Measurements from ENCODE around the gene PTRHD1. TPM values are rescaled to one million over a fixed set of nuclear protein-coding genes. Genes with fewer than 3 reads are reported as not detected.
A peak's percentile ranks its signal among the peaks of the same experiment; 100 is the strongest.

Gene PTRHD1
- total and polyA plus RNA-seq, 2 of the 8 experiments (the other 6 are each of a cell fraction or from before 2014, with no cell fraction given): 46.2 to 91.9 TPM

DNA sequence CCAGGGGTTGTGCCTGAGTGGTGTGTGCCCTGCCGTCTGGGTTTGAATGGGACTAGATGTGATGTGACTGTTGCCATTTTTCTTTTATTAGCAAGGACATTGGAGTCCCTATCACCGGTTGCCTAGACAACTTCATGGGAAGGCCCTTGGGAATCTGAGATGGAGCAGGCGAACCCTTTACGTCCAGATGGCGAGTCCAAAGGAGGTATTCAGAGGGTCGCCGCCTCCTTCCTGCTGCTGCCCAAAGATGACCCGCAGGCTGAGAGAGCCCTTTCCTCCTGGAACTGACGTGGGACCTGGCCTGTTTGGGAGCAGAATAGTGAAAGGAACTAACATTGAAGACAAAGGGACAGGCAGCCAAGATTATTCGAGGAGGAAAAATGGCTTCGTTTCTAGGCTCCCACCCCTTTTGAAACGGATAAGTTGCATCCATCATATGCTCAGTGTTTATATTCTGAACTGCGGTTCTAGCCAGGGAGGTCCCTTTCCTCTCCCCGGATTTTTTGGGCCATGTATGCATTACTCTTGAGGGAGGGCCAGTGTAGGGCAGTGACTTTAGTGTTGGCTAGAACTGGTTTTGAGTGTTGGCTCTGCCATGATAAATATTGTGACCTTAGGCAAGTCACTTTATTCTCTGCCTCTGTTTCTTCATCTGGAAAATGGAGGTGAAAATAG is 707 bp upstream of the PTRHD1 start:
- H2BK20ac ChIP-seq (ENCODE audit: low read length): no peak overlapping the region
- H3K23me2 ChIP-seq (ENCODE audit: low read depth, low read length): peaks cover 8% of the 10 kb centered on the region; the same call in 1 of the 2 replicates
- no peak for TF ChIP-seq SIX5 (IDR thresholded peaks at IDR 0.05; ENCODE audit: low read depth, low read length)
- TF ChIP-seq SAP30 (IDR thresholded peaks at IDR 0.05; ENCODE audit: insufficient read depth, insufficient replicate concordance, low read length): peak; percentile 96
- H2BK15ac ChIP-seq (ENCODE audit: low read length): no peak overlapping the region
- peaks cover 12% of the 10 kb centered on the region for H3K79me1 ChIP-seq (ENCODE audit: low read depth, low read length)
- peak overlapping the region; percentile 100; the same call in 1 of the 2 replicates for H4K8ac ChIP-seq (ENCODE audit: extremely low read depth, insufficient read depth, low read length)
- no peaks in the 10 kb centered on the region for H3K9me3 ChIP-seq (ENCODE audit: insufficient read depth in 2 of 2, low read depth in 1 of 2, low read length in 1 of 2)
- peak overlapping the region; percentile 88 to 93 for H3K4me2 ChIP-seq (ENCODE audit: insufficient read depth in 1 of 2, low read depth in 2 of 2, low read length in 2 of 2)
- no peak overlapping the region for H2BK120ac ChIP-seq (replicated peaks; ENCODE audit: low read depth, low read length)
- H3K36me3 ChIP-seq (ENCODE audit: control insufficient read depth in 2 of 4, insufficient read depth in 4 of 4, low read length in 3 of 4): peaks cover 2 to 29% (median 11%) of the 10 kb centered on the region in 4 experiments; a peak in 5 of 8 replicates
- peaks cover 0 to 5% of the 10 kb centered on the region in 2 experiments for H4K20me1 ChIP-seq (replicated peaks in 1 of 2; ENCODE audit: control insufficient read depth in 1 of 2, insufficient read depth in 2 of 2, low read length in 2 of 2)
- H4K91ac ChIP-seq (replicated peaks; ENCODE audit: insufficient read length, low read length): peak overlapping the region; percentile 12
- H3K23ac ChIP-seq (ENCODE audit: insufficient read length): no peak overlapping the region
- H3K18ac ChIP-seq (ENCODE audit: extremely low read depth, low read length): peak overlapping the region; percentile 17; the same call in 1 of the 2 replicates
- H3K4me1 ChIP-seq (replicated peaks in 1 of 4; ENCODE audit: control insufficient read depth in 3 of 4, insufficient read depth in 4 of 4, low read length in 3 of 4): peaks cover 0 to 7% (median 6%) of the 10 kb centered on the region in 4 experiments; a peak in 4 of 7 replicates
- no peaks in the 10 kb centered on the region for H3K27me3 ChIP-seq (replicated peaks in 1 of 4; ENCODE audit: control insufficient read depth in 3 of 4, extremely low read depth in 1 of 4, insufficient read depth in 3 of 4, low read length in 3 of 4)
- H3K4me3 ChIP-seq (ENCODE audit: extremely low read depth in 1 of 4, insufficient read depth in 2 of 4, low read depth in 3 of 4, low read length in 4 of 4): peak overlapping the region; percentile 74 to 98 (median 86)
- no peak overlapping the region for H3K56ac ChIP-seq (replicated peaks; ENCODE audit: insufficient read length, low read depth, low read length)
- peak overlapping the region; percentile 41 for H4K5ac ChIP-seq (ENCODE audit: insufficient read length, low read depth, low read length)
- peaks cover 20 to 52% of the 10 kb centered on the region in 2 experiments for H3K79me2 ChIP-seq (ENCODE audit: control insufficient read depth in 1 of 2, insufficient read depth in 2 of 2, low read length in 2 of 2)
- CTCF ChIA-PET (ENCODE audit: partially characterized antibody): interaction anchor here (1.5 to 3.8 kb wide), 3 partner anchors 11 to 33 kb away, joined by 4 to 24 read pairs (median 9); no protein-coding TSS in a partner anchor
- POLR2A ChIA-PET (ENCODE audit: partially characterized antibody): interaction anchor here (1.1 to 2.0 kb wide), 11 partner anchors 8 to 383 kb away, joined by 3 to 22 read pairs (median 5); no protein-coding TSS in a partner anchor
- no peak overlapping the region for H3K4ac ChIP-seq (replicated peaks; ENCODE audit: insufficient read length, low read depth, low read length)
- 6% methylated on average over 14 of the region's 14 CpGs; no CpG with 5 or more reads in 1 of the 2 experiments for WGBS, 2 experiments (ENCODE audit: extremely low coverage in 1 of 2, insufficient coverage in 1 of 2, insufficient read length in 1 of 2, insufficient replicate concordance in 2 of 2, low coverage in 1 of 2, low lambda C conversion rate in 2 of 2, missing lambda C conversion rate in 1 of 2)
- FAIRE-seq: no peak
- peak overlapping the region; percentile 62; the same call in 1 of the 2 replicates for H2BK12ac ChIP-seq (ENCODE audit: low read depth, low read length)
- H3K14ac ChIP-seq (ENCODE audit: insufficient read length): no peak overlapping the region
- H3K27ac ChIP-seq (ENCODE audit: low read depth, low read length): peak overlapping the region; percentile 100
- H3K9ac ChIP-seq (replicated peaks in 1 of 4; ENCODE audit: extremely low read depth in 1 of 4, low read depth in 3 of 4, low read length in 3 of 4): peak overlapping the region; percentile 97 to 100 (median 98)
- DNase-seq (ENCODE audit: low read depth in 1 of 2, low spot score in 2 of 2): no peak
- no peak overlapping the region for H2AFZ ChIP-seq (ENCODE audit: low read length)
- peak overlapping the region; percentile 41 for H2BK5ac ChIP-seq (ENCODE audit: low read depth, low read length)
- H2AK5ac ChIP-seq (ENCODE audit: low read depth, low read length): peak overlapping the region; percentile 58; the same call in 1 of the 2 replicates
